Fibroblast of the conjunctiva (primary cell): ENCODE results near the gene SCGB1D2.
"Not testable (repeated sequence)": the region's sequence is repeated elsewhere in the genome, so short reads cannot be mapped to it uniquely, and the experiment has no call there.

Experiments used
- DNase-seq: peaks from one replicate; pipeline ENCODE4 v3.0.0-alpha.2; 2010; ENCODE audit warnings: low read depth

SCGB1D2 gene

GRCh38 chr11:62242021-62242420 is at the start of gene SCGB1D2:
Gene SCGB1D2, plus strand, starts transcription at chr11:62242239. Its CDS starts 69 bp downstream, at chr11:62242308.
- no peak for DNase-seq

- DNase-seq: no peak
Measured at GRCh38 chr11:62193952-62194351, 48.1 kb upstream of the SCGB1D2 start.

- not testable (repeated sequence) for DNase-seq
Measured at GRCh38 chr11:62195010-62195409, 47.0 kb upstream of the SCGB1D2 start.

GRCh38 chr11:62195945-62196344 is 46.1 kb upstream of the SCGB1D2 start:
- DNase-seq: no peak

- not testable (repeated sequence) for DNase-seq
Measured at GRCh38 chr11:62197400-62197799, 44.6 kb upstream of the SCGB1D2 start.

GRCh38 chr11:62201376-62201775 is 40.7 kb upstream of the SCGB1D2 start:
- no peak for DNase-seq

- DNase-seq: no peak
Measured at GRCh38 chr11:62202910-62203309, 39.1 kb upstream of the SCGB1D2 start.

- no peak for DNase-seq
Measured at GRCh38 chr11:62204430-62204829, 37.6 kb upstream of the SCGB1D2 start.

- no peak for DNase-seq
Measured at GRCh38 chr11:62205441-62205840, 36.6 kb upstream of the SCGB1D2 start.

- DNase-seq: not testable (repeated sequence)
Measured at GRCh38 chr11:62206276-62207066, 35.6 kb upstream of the SCGB1D2 start.

GRCh38 chr11:62208785-62209144 is 33.3 kb upstream of the SCGB1D2 start:
- DNase-seq: no peak

- DNase-seq: no peak
Measured at GRCh38 chr11:62217191-62217748, 24.8 kb upstream of the SCGB1D2 start.

- no peak for DNase-seq
Measured at GRCh38 chr11:62221498-62221897, 20.5 kb upstream of the SCGB1D2 start.

- DNase-seq: no peak
Measured at GRCh38 chr11:62223095-62223494, 18.9 kb upstream of the SCGB1D2 start.

GRCh38 chr11:62233730-62234129 is 8.3 kb upstream of the SCGB1D2 start:
- DNase-seq: no peak

- DNase-seq: no peak
Measured at GRCh38 chr11:62236187-62236586, 5.9 kb upstream of the SCGB1D2 start.

GRCh38 chr11:62237499-62237898 is 4.5 kb upstream of the SCGB1D2 start:
- DNase-seq: no peak

- no peak for DNase-seq
Measured at GRCh38 chr11:62238151-62238550, 3.9 kb upstream of the SCGB1D2 start.

GRCh38 chr11:62241095-62241494 is 944 bp upstream of the SCGB1D2 start:
- DNase-seq: no peak

GRCh38 chr11:62245271-62245753 is 3.3 kb downstream of the SCGB1D2 start:
- DNase-seq: no peak

GRCh38 chr11:62251698-62252097 is 9.7 kb downstream of the SCGB1D2 start:
- no peak for DNase-seq

- DNase-seq: no peak
Measured at GRCh38 chr11:62253999-62254542, 12.0 kb downstream of the SCGB1D2 start.

GRCh38 chr11:62256281-62256680 is 14.2 kb downstream of the SCGB1D2 start:
- DNase-seq: no peak
